HG02678 (cell line): ENCODE measurements around the gene MAX.
A peak's percentile ranks its signal among the peaks of the same experiment; 100 is the strongest.
"Not testable (repeated sequence)": the region's sequence is repeated elsewhere in the genome, so short reads cannot be mapped to it uniquely, and the experiment has no call there.

Experiments used
- ATAC-seq: cut with Tn5 transposase; IDR thresholded peaks from one replicate; pipeline ENCODE4 v1.9.1; 2021; ENCODE audit warnings: mild to moderate bottlenecking, moderate library complexity; ENCODE audit not compliant: unreplicated experiment

Gene MAX

DNA sequence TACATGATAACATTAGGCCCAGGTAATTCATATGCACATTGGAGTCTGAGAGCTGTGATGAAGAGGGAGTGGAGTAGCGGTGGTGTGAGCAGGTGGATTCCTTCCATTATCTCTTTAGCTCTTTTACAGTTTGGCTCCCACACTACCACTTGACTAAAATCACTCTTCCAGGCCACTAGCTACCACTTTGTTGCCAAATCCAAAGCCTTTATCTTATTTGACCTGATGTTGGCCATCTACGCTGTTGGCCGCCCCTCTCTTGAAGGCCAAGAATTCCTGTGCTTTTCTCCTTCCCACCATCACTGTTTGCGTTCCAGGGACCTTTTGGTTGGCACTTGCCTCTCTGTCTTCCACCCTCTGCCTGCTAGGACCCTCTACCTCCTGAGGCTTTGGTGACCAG lies 4.0 kb upstream of the MAX start:
- no peak for ATAC-seq

DNA sequence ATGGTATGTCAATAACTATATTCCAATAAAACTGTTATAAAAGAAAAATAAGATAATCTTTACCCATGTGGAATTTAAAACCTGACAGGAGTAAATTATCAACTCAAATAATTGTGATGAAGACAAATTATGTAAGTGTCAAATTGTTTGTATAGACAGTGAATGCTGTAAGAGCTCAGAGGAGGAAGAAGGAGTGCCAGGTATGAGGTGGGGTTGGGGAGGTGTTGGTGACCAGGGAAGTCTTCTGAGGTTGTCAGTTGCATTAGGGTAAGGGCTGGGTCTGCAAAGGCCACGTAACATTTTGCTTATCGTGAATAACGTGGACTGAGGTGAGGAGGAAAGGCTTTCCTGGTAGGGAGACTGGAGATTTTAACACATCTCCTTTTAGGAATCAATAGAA lies 2.5 kb upstream of the MAX start:
- ATAC-seq, result no peak

DNA sequence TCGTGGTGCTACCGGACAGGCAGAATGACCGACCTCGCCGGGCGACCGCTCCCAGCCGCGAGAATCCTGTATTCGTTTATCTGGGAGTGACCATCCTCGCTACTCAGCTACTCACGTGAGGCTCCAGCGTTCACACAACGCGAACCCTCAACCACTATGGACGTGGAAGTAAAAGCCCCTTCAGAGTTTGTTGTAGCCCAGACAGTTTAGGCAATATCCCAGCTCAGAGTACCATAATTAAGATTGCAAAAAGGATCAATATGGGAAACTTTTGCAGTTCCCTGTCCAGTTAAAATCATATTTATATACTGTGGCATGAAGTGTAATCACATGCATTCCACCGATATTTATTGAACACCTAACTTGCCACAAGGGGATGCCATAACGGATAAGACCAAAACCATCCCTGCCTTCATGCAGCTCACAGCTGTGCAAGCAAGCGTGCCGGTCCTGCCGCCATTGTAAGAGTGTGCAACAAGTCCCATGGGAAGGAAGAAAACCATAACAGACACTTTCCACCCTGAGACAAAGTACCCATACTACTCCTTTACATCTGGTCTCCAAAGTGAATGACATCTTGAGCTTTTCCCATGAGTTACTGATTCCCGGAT lies 938 bp upstream of the MAX start:
- no peak for ATAC-seq

DNA sequence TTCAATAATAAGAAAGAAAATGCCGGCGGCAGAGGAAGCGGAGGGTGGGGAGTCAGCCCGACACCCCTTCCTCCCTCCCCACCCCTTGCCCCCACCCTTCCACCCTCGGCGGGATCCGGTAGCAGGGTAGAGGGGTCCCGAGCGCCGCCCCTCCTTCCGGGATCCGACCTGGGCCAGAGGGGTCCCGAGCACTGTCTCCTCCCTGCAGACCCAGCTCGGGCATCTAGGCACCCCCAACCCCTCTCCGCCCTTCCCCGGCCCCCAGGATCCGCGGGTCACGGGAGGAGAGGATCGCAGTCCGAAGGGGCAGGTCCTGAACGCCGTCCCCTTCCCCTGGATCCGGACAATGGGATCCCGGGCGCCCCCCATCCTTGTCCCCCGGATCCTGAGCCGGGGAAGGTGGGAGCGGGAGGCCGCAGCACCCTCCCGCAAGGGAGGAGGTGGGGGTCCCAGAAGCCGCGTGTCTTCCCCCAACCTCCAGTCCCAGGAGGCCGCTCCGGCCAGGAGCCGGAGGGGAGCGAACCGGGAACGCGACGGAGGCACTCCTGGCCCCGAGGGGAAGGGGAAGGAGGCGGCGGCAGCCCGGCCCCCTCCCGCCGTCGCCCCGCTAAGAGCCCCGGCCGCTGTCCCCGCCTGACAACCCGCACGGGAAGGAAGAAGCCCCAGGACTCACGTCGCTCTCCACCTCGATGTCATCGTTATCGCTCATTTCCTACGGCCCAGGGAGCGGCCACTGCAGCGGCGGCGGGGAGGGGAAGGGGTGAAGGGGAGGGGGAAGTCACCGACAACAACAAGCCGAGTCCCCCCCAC lies 481 bp downstream of the MAX start:
- peak; percentile 23 for ATAC-seq

DNA sequence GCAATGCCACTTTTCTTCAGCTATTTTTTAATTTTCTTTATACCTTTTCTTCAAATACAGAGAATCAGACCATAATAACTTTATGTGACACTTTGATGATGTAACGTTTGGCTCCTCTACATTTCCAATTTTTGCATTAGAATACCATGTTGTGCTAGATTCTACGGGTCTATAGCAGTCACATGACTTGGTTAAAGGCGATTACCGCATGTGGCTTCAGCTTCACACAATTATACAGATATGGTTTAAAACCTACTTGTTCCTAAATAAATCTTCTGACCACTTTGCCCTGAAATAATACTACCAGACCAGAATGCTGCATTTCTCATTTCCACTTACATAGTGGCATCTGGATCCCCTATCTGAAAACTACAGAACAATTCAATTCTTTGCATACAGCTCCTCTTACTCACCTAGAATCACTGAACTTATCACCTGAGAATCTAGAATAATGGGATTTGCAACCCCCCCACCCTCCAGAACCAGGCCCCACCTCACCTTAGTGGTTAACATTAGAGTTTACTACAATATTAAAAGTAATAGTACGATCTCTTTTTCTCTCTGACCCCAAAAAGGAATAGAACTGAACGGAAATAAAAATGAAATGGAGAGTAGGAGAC lies 1.3 kb downstream of the MAX start:
- ATAC-seq, result no peak

DNA sequence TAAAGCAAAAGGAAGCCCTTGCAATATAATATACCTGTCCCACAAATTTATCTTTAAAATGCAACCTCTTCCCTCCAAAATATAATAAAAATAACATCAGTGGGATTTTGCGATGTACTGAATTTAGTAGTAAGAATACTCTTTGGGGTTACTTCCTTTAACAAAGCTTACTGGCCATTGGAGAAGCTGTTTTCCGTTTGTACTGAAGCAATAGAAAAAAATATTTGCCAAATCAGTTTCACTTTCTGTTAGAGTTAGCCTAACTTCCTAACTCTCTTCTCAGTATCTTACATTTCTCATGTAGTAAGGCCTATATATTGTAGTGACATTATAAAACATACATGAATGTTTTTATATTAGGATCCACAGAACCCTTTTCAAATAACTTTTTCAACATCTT lies 3.7 kb downstream of the MAX start:
- no peak for ATAC-seq

DNA sequence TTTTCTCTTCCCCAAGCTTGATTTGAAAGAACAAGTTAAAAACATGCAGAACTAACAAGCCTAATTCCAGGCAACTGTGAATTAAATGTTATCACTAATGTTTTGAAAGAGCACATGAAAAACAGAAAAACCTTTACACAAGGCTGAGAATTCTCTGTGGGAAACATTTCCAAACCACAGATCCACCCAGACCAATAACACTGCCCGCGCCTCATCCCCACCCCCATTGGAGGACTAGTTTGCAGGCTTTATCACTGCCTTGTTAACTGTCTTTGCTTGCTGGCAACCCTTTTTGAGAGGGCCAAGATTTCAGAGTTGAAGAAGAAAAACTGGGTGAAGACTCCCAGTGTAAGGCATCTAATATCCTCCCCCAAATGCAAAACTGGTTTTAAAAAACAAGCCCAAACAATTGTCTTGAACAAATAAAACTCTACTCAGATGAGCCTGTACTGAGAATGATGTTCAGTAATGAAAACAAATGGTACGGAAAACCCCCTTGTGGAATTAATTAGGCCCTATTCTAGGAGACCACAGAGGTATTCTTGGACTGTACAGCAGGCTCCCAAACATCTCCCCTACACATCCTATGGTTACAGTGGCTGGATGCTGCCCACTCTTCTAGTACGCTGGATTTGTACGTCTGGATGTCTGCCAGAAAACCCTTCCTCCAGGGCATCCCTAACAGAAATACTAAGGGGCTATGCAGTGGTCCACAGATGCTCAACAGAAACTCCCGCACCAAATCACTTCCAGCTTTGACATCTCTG lies 5.8 kb downstream of the MAX start:
- ATAC-seq, result no peak

DNA sequence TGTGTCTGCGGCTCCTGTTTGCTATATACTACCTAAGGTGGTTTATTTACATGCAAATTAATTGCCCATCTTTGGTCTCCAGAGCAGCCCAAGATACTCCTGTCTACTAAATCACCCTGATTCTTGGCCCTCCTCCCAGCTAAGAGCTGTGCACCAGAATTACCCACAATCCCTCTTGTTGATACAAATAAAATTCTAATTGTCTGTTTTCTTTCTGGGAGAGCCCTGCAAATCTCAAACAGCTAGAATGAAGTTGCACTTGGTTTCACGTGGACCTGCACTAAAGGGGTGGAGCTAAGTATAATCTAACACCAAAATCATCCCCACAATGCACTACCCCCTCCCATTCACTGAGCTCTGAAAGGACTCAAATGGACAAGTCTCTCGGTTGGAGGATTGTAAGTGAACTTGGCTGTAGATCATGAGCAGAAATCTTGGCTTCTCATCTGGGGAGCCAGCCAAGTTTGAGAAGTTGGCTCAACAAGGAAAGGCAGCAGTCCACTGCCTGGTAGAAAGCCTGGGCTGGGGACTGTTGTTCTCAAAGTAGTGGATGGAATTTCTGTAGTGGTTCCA lies 6.6 kb downstream of the MAX start:
- no peak for ATAC-seq

DNA sequence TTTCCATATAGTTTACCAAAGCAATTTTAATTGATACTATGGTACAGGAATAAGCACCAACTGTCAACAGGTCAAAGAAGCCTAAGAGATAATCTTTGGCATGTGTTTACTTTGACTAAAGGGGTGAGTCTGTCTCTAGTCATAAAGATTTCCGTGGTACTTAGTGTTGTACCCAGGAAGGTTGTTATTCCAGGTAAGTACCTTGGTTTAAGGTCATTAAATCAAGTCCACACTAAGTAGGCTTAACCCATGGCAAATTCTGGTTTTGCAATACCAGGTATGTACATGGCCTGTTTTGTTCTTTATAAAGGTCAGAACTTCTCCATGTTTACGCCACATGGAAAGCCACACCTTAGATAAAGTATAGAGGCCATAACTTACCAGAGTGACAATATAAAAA lies 10.0 kb downstream of the MAX start:
- no peak for ATAC-seq

DNA sequence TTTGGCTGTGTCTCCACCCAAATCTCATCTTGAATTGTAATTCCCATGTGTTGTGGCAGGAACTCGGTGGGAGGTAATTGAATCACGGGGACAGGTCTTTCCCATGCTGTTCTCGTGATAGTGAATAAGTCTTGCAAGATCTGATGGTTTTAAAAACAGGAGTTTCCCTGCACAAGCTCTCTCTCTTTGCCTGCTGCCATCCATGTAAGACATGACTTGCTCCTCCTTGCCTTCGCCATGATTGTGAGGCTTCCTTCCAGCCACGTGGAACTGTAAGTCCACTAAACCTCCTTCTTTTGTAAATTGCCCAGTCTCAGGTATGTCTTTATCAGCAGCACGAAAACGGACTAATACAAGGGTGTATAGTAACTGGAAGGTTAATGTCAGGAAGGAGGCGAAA lies 14.5 kb downstream of the MAX start:
- not testable (repeated sequence) for ATAC-seq

DNA sequence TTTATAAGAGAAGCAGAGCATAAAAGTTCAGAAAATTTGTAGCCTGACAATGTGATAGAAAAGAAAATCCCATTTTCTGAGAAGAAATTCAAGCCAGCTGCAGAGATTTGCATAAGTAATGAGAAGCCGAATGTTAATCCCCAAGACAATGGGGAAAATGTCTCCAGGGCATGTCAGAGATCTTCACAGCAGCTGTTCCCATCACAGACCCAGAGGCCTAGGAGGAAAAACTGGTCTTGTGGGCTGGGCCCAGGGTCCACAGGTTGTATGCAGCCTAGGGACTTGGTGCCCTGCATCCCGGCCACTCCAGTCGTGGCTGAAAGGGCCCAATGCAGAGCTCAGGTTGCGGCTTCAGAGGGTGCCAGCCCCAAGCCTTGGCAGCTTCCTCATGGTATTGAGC lies 15.6 kb downstream of the MAX start:
- ATAC-seq, result not testable (repeated sequence)

DNA sequence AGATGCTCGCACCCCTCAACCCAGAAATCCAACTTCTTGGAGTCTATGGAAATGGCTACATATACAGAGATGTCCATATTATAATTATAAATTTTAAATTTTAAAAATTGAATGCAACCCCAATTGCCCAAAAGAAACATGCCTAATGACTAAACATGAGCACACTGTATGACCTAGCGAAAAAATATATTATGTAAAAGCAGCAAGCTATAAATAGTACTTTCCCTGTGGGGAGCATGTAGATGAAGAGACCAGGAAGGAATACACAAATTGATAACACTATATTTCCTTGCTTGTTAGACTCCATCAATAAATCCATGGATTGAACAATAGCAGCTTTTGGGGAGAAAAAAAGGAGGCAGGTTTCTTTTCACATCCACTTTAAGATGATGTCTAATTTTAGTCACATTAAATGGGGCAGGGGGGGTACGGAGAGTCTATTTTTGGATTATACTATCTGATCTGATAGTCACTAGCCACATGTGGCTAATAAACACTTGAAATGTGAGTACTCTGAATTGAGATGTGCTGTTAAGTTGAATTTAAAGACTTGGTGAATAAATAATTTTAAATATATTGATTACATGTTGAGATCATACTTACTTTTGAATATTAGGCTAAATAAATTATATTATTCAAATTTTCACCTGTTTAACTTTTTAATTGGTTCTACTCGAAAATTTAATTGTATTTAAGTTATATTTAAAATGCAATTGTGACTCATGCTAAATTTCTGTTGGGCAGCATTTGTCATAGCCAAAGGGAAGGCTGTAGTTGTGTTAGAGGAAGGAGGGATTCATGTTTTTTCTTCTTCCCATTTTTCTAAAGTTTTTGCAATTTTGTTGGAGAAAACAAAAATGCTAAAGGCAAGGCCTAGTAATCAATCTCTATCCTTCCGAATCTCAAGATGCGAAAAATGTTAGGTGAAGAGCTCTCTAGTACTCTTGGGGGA lies 17.5 kb downstream of the MAX start:
- ATAC-seq, result no peak

DNA sequence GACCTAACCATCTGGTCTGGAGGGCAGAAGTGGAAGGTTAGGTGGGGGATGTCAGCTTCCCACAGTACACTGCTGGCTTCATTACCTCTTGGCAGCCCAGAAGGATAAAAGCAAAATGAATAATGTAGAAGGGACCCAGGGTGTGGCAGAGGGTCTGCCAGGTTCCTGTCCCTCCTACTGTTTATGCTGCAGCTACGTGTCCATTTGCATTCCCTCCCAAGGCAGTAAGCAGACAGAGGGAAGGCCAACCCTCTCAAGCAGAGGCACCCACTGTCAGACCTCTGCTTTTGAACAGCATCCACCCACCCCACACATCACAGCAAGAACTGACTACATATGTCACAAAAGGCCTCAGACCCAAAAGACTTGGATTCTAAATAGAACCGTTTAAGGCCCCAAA lies 19.4 kb downstream of the MAX start:
- ATAC-seq, result no peak

DNA sequence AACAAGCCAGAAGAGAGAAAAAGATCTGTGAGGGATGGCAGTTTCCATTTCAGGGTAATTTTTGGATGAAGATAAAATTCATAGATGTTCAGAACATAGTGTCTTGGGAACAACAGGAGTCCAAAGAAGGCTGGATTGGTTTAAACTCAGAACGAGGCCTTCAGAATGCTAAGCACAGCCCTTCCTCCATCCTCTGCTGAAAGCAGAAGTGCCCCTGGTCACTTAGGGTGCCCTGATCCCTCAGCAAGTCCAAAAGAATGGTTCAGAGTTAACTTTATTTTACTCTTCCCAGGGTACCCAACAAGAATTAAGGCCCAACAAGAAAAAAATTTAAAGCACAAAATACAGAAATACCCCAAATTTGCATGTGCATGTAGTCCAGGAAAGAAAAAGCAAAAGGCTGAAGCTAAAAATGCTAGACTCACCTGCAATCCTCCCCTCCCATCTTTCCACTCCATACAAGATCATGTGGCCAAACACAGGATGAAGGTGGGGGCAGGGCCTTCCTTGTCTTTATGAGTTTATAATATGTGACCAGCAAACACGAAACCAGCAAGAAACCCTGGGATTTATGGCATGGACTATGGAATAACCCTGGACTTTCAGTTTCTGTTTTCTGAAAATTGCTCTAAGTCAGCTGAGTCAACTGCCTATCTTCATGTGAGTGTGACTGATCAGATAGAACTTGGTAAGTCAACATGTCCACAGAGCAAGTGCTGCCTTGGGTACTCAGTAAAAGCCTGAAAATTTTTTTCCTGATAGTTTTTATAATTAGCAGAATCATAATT lies 21.2 kb downstream of the MAX start:
- no peak for ATAC-seq

DNA sequence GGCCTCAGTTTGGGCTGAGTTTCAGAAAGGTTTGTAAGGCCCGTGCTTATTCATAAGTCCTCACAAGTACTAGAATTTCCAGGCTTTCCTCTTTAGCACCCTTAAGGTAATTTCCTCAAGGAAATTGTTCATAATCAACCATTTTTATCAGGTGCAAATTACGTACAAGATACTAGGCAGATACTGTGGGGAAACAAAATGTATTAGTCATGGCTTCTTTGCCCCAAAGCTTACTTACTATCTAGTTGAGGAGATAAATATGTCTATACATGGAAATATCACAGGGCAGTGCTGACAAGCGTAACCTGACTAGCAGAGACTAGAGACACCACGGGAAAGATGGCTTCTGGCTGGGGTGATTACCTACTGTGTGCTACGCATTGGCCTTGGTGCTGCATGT lies 22.5 kb downstream of the MAX start:
- ATAC-seq, result no peak

DNA sequence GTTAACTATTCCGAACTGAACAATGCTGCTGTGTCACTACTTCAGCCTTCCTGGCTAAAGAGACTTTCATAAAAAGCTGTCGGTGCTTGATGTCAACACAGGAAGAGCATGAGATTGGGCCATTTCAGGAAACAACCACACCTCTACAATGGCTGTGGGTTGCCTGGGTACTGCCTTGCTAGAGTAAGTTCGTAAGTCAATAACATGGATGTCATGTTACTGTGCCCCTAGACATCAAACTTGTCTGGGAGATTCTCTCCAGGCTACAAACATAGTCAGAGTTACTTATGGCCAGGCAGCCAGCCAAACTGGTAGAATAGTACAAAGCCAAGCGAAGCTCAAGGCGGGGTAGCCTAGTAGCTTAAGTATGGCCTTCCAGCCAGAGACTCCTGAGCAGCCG lies 23.1 kb downstream of the MAX start:
- no peak for ATAC-seq

DNA sequence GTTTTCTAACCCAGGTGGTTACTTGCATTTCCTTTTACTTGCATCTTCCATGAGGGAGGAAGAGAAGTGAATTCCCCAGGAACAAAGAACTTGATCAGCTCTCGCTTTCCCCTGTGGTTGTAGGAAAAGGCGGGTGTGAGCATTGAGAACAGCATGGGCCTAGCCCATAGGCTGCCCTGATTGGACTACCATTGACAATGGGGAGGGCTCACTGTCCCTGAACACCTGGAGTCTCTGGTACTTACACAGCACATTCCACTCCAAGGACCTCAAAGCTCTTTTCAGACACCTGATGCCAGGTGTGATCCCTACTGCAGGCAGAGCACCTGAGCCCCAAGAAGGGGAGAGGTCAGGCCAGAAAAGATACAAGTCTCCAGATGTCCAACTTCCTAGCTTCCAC lies 25.0 kb downstream of the MAX start:
- no peak for ATAC-seq

DNA sequence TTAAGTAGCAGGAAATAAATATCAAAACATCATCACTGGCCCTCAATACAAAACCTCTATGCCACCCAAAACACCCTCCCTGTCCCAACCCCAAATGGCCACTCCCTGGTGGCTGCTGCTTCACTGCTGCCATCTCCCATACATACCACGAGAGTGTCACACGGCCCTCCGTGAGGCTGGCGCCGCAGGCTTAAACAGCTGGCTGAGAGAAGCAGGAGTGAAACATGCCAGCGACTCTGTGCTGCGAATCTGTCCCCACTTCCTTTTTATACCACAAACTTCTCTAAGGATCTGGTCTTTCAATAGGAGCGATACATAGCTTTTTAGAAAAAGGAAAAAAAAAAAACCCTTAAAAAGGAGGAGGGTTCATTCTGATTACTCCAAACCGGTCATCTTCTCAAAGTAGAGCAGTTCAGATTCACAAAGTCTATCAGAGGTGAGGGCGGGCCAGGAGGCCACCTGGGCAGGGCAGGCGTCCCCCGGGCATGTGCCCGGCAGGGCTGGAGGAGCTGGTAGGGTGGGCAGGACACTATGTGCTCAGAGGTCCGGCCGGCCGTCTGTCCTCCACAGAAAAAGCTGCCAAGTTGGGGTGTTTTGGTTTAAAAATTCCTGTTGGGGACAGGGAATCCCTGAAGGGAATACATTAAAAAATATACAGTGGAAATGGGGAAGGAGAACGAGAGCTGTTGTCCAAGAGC lies 26.5 kb downstream of the MAX start:
- no peak for ATAC-seq
